GM19025 (cell line): Measurements from ENCODE around the gene SYT4.
"Not testable (repeated sequence)": the region's sequence is repeated elsewhere in the genome, so short reads cannot be mapped to it uniquely, and the experiment has no call there.

Experiments
- ATAC-seq: cut with Tn5 transposase; IDR thresholded peaks from one replicate; pipeline ENCODE4 v1.9.1; 2021; ENCODE audit warnings: mild to moderate bottlenecking, low read depth, moderate library complexity; ENCODE audit not compliant: unreplicated experiment

SYT4 gene

GRCh38 chr18:43277164-43277600, at the start of gene SYT4:
SYT4 (minus strand) TSS chr18:43277490; CDS start chr18:43277281, 209 bp downstream.
- ATAC-seq, result no peak

- no peak for ATAC-seq
Measured at GRCh38 chr18:43322132-43322531, 44.8 kb upstream of the SYT4 start.

GRCh38 chr18:43314941-43315340, 37.7 kb upstream of the SYT4 start:
- ATAC-seq, result no peak

GRCh38 chr18:43312891-43313290, 35.6 kb upstream of the SYT4 start:
- no peak for ATAC-seq

- no peak for ATAC-seq
Measured at GRCh38 chr18:43310239-43310638, 32.9 kb upstream of the SYT4 start.

- ATAC-seq, result no peak
Measured at GRCh38 chr18:43303376-43303775, 26.1 kb upstream of the SYT4 start.

GRCh38 chr18:43286187-43286586, 8.9 kb upstream of the SYT4 start:
- not testable (repeated sequence) for ATAC-seq

- no peak for ATAC-seq
Measured at GRCh38 chr18:43283299-43283698, 6.0 kb upstream of the SYT4 start.

- ATAC-seq, result no peak
Measured at GRCh38 chr18:43279015-43279744, 1.9 kb upstream of the SYT4 start.

GRCh38 chr18:43278355-43278754, 1.1 kb upstream of the SYT4 start:
- no peak for ATAC-seq

GRCh38 chr18:43276491-43276890, 799 bp downstream of the SYT4 start:
- ATAC-seq, result no peak

- no peak for ATAC-seq
Measured at GRCh38 chr18:43275546-43275945, 1.7 kb downstream of the SYT4 start.

GRCh38 chr18:43274526-43274925, 2.8 kb downstream of the SYT4 start:
- ATAC-seq, result no peak

GRCh38 chr18:43271593-43272432, 5.5 kb downstream of the SYT4 start:
- ATAC-seq, result peak; percentile 60

- ATAC-seq, result no peak
Measured at GRCh38 chr18:43267818-43268217, 9.5 kb downstream of the SYT4 start.

GRCh38 chr18:43265465-43265864, 11.8 kb downstream of the SYT4 start:
- ATAC-seq, result no peak

GRCh38 chr18:43248610-43249249, 28.6 kb downstream of the SYT4 start:
- no peak for ATAC-seq

- ATAC-seq, result no peak
Measured at GRCh38 chr18:43247944-43248343, 29.3 kb downstream of the SYT4 start.

GRCh38 chr18:43238429-43238828, 38.9 kb downstream of the SYT4 start:
- ATAC-seq, result no peak

GRCh38 chr18:43236921-43237320, 40.4 kb downstream of the SYT4 start:
- no peak for ATAC-seq

- no peak for ATAC-seq
Measured at GRCh38 chr18:43234889-43235288, 42.4 kb downstream of the SYT4 start.
